A549 (cell line): ENCODE measurements around the gene TTC34. TPM values are rescaled to one million over a fixed set of nuclear protein-coding genes. Genes with fewer than 3 reads are reported as not detected.

Experiments used
- ATAC-seq, 2 experiments: fragments of 200-7000 bp in 1 of 2; fragments of >200 bp in 1 of 2; cut with Nextera tagmentation in 1 of 2; cut with Tn5 transposase in 1 of 2; 3 replicates each; pipeline versions ENCODE4 v1.8.0 to v1.9.1; 2018 to 2020; ENCODE audit warnings: mild to moderate bottlenecking in 1 of 2, moderate library complexity in 1 of 2
- CTCF ChIA-PET: fragments of 300-600 bp; sonication (Branson Sonifier 250); formaldehyde crosslinking; extraction: SDS; loops from one replicate; lab custom pipeline; 2021; ENCODE audit warnings: antibody characterized with exemption, inconsistent platforms; lab: Yijun Ruan, JAX
- POLR2A ChIA-PET: fragments of 350-600 bp; formaldehyde crosslinking; extraction: SDS; loops from one replicate; lab custom pipeline; 2021; ENCODE audit warnings: antibody characterized with exemption, inconsistent platforms; lab: Yijun Ruan, JAX
- DNase-seq, 2 experiments: peaks; one replicate each; pipeline versions ENCODE4 v3.0.0 to v3.0.0-alpha.2; 2011 to 2016; ENCODE audit warnings: low read depth in 1 of 2, low spot score in 1 of 2
- FAIRE-seq: peaks from 2 replicates; lab custom pipeline; 2011; peaks lifted over from hg19 to GRCh38; lab: Jason Lieb, UNC
- H3K27ac ChIP-seq, 2 experiments: fragments of >200 bp; sonication (Bioruptor Twin); formaldehyde crosslinking; 3 replicates each; pipeline ENCODE4 v1.5.1; 2016 to 2017
- H3K4me1 ChIP-seq: fragments of >200 bp; sonication (Bioruptor Twin); formaldehyde crosslinking; 3 replicates; pipeline ENCODE4 v1.6.1; 2016
- H3K4me2 ChIP-seq: fragments of >200 bp; sonication (Bioruptor Twin); formaldehyde crosslinking; 3 replicates; pipeline ENCODE4 v1.6.1; 2016
- H3K4me3 ChIP-seq: fragments of >200 bp; sonication (Bioruptor Twin); formaldehyde crosslinking; 3 replicates; pipeline ENCODE4 v1.5.1; 2016
- H3K9me3 ChIP-seq: fragments of >200 bp; sonication (Bioruptor Twin); formaldehyde crosslinking; 3 replicates; pipeline ENCODE4 v1.6.1; 2016
- CTCF ChIP-seq: fragments of >200 bp; sonication (Bioruptor Twin); formaldehyde crosslinking; IDR thresholded peaks from 3 replicates; pipeline ENCODE4 v1.5.1; 2016
- E2F6 ChIP-seq: IDR thresholded peaks from 2 replicates; pipeline ENCODE4 v1.6.1; 2012; ENCODE audit warnings: low read depth, borderline replicate concordance
- EP300 ChIP-seq, 2 experiments: fragments of >200 bp; sonication (Bioruptor Twin); formaldehyde crosslinking; IDR thresholded peaks; 2 replicates in 1 of 2; 3 replicates in 1 of 2; pipeline ENCODE4 v1.6.1; 2016 to 2017
- FOSL2 ChIP-seq, 2 experiments: fragments of 450-650 bp in 1 of 2; fragments of >200 bp in 1 of 2; sonication (Bioruptor Twin) in 1 of 2; formaldehyde crosslinking; IDR thresholded peaks; 2 replicates each; pipeline versions ENCODE4 v1.5.0 to v1.6.1; 2016 to 2020; ENCODE audit warnings: mild to moderate bottlenecking in 1 of 2, moderate library complexity in 1 of 2
- HEYL ChIP-seq: fragments of 250-450 bp; sonication (Bioruptor Pico); IDR thresholded peaks from 2 replicates; pipeline ENCODE4 v1.8.0; 2021; ENCODE audit warnings: mild to moderate bottlenecking, moderate library complexity
- JUNB ChIP-seq: fragments of >200 bp; sonication (Bioruptor Twin); formaldehyde crosslinking; IDR thresholded peaks from 2 replicates; pipeline ENCODE4 v1.6.1; 2016
- MAFK ChIP-seq: fragments of 450-650 bp; IDR thresholded peaks from 2 replicates; pipeline ENCODE4 v1.6.1; 2014; ENCODE audit not compliant: partially characterized antibody
- MAZ ChIP-seq: fragments of 150-350 bp; IDR thresholded peaks from 2 replicates; pipeline ENCODE4 v1.6.1; 2014; ENCODE audit warnings: antibody characterized with exemption, low read depth, low read length, borderline replicate concordance
- NR3C1 ChIP-seq: fragments of >200 bp; sonication (Bioruptor Twin); formaldehyde crosslinking; IDR thresholded peaks from 3 replicates; pipeline ENCODE4 v1.6.1; 2017
- PHF8 ChIP-seq: fragments of 200-600 bp; sonication (generic); IDR thresholded peaks from 2 replicates; pipeline ENCODE4 v1.6.1; 2016; ENCODE audit warnings: low read depth, mild to moderate bottlenecking, antibody characterized with exemption, moderate library complexity, borderline replicate concordance
- RCOR1 ChIP-seq: fragments of 150-350 bp; IDR thresholded peaks from 2 replicates; pipeline ENCODE4 v1.6.1; 2014; ENCODE audit warnings: antibody characterized with exemption, low read length, low read depth
- REST ChIP-seq: fragments of 200-600 bp; sonication (generic); IDR thresholded peaks from 2 replicates; pipeline ENCODE4 v1.6.1; 2016; ENCODE audit warnings: antibody characterized with exemption, mild to moderate bottlenecking, moderate library complexity
- SMC3 ChIP-seq: fragments of >200 bp; sonication (Bioruptor Twin); formaldehyde crosslinking; IDR thresholded peaks from 3 replicates; pipeline ENCODE4 v1.6.1; 2018; ENCODE audit warnings: inconsistent platforms
- TP53 ChIP-seq: fragments of 250-450 bp; sonication (Bioruptor Pico); IDR thresholded peaks from 2 replicates; pipeline ENCODE4 v1.5.0; 2021; ENCODE audit warnings: mild to moderate bottlenecking, moderate library complexity
- ZFP36 ChIP-seq: fragments of 450-650 bp; IDR thresholded peaks from 2 replicates; pipeline ENCODE4 v1.6.1; 2014; ENCODE audit warnings: borderline replicate concordance; ENCODE audit not compliant: partially characterized antibody
- WGBS: methylation state at CpG from one replicate; pipeline ENCODE4 v1.1.6; 2017; ENCODE audit errors: missing lambda C conversion rate; 5-methylcytosine and 5-hydroxymethylcytosine counted together
- polyA plus RNA-seq, 4 experiments: library from polyadenylated mRNA; depleted of rRNA in 3 of 4; stranded (reverse); fragments of >200 nt; fragmentation: RNase III in 1 of 4; extraction: RNeasy Plus Mini Kit Qiagen cat#74134 plus additional on column Dnase treatment in 1 of 4; gene quantifications; 2 replicates in 3 of 4; 3 replicates in 1 of 4; pipeline ENCODE4 v1.2.3, GENCODE V29; 2011 to 2017
- TF ChIP-seq, protein P1 (sequence below): fragments of 150-350 bp; IDR thresholded peaks from 2 replicates; pipeline ENCODE4 v1.6.1; 2014; ENCODE audit warnings: low read depth, mild to moderate bottlenecking, low read length
- TF ChIP-seq, protein P2 (sequence below): IDR thresholded peaks from 2 replicates; pipeline ENCODE4 v1.6.1; 2012
- TF ChIP-seq, protein P3 (sequence below): fragments of >200 bp; sonication (Bioruptor Twin); formaldehyde crosslinking; IDR thresholded peaks from 3 replicates; pipeline ENCODE4 v1.6.1; 2016
- TF ChIP-seq, protein P4 (sequence below): fragments of 250-450 bp; sonication (Bioruptor Pico); IDR thresholded peaks from 2 replicates; pipeline ENCODE4 v1.5.0; 2020; ENCODE audit warnings: low read depth, mild to moderate bottlenecking, moderate library complexity

Gene TTC34
- polyA plus RNA-seq, 2 of the 4 experiments (the other 2 are of a cell fraction): 0.04 to 0.05 TPM

GRCh38 chr1:2817784-2818564, 16.5 kb upstream of the TTC34 start (continued):
- TF ChIP-seq, protein P1, sequence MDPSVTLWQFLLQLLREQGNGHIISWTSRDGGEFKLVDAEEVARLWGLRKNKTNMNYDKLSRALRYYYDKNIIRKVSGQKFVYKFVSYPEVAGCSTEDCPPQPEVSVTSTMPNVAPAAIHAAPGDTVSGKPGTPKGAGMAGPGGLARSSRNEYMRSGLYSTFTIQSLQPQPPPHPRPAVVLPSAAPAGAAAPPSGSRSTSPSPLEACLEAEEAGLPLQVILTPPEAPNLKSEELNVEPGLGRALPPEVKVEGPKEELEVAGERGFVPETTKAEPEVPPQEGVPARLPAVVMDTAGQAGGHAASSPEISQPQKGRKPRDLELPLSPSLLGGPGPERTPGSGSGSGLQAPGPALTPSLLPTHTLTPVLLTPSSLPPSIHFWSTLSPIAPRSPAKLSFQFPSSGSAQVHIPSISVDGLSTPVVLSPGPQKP: no peak
- TF ChIP-seq FOSL2 (IDR thresholded peaks at IDR 0.05): no peak
- TF ChIP-seq FOSL2 (CRISPR knock-in tag; IDR thresholded peaks at IDR 0.05): no peak
- TF ChIP-seq RCOR1: no peak
- no peak for TF ChIP-seq PHF8

DNA sequence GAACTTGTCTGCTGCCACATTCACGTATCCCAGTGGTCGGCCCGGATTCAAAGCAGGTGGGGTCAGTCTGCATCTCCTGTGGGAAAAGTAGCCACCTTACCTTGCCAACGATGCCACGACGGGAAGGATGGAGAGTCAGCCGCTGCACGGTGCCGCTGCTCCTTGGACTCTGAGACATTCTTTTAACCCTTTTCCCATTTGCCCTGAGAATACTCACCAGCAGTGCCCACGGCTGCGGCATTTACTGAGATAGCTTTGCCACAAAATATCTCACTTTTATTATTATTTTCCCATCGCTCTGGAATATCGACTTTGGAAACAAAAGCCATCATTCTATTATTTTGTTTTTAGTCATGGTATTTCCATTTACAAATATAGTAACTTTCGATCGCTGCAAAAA, 15.3 kb upstream of the TTC34 start:
- Histone ChIP-seq H3K4me1 (no peaks in the 10 kb centered on the region), H3K9me3 (no peaks in the 10 kb centered on the region), H3K4me2 (no peak overlapping the region), H3K27ac (no peak overlapping the region), H3K4me3 (no peak overlapping the region)
- no peak for ATAC-seq
- ChIA-PET CTCF (interaction anchor here (1.0 kb wide), 1 partner anchor 17 kb away, joined by 3 read pairs; no protein-coding TSS in a partner anchor), POLR2A (no interaction called here)
- 43% methylated on average over 15 of the region's 15 CpGs for WGBS
- TF ChIP-seq EP300 (IDR thresholded peaks at IDR 0.05): no peak
- TF ChIP-seq SMC3: no peak
- TF ChIP-seq FOSL2 (IDR thresholded peaks at IDR 0.05): no peak
- no peak for TF ChIP-seq FOSL2 (CRISPR knock-in tag; IDR thresholded peaks at IDR 0.05)
- TF ChIP-seq NR3C1: no peak
- no peak for TF ChIP-seq CTCF
- TF ChIP-seq, protein P2, sequence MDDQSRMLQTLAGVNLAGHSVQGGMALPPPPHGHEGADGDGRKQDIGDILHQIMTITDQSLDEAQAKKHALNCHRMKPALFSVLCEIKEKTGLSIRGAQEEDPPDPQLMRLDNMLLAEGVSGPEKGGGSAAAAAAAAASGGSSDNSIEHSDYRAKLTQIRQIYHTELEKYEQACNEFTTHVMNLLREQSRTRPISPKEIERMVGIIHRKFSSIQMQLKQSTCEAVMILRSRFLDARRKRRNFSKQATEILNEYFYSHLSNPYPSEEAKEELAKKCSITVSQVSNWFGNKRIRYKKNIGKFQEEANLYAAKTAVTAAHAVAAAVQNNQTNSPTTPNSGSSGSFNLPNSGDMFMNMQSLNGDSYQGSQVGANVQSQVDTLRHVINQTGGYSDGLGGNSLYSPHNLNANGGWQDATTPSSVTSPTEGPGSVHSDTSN: no peak
- TF ChIP-seq HEYL (CRISPR knock-in tag): no peak
- no peak for TF ChIP-seq MAZ
- no peak for TF ChIP-seq MAFK
- no peak for TF ChIP-seq REST
- TF ChIP-seq, protein P3, sequence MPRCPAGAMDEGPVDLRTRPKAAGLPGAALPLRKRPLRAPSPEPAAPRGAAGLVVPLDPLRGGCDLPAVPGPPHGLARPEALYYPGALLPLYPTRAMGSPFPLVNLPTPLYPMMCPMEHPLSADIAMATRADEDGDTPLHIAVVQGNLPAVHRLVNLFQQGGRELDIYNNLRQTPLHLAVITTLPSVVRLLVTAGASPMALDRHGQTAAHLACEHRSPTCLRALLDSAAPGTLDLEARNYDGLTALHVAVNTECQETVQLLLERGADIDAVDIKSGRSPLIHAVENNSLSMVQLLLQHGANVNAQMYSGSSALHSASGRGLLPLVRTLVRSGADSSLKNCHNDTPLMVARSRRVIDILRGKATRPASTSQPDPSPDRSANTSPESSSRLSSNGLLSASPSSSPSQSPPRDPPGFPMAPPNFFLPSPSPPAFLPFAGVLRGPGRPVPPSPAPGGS: no peak
- TF ChIP-seq E2F6: no peak
- TF ChIP-seq TP53 (CRISPR knock-in tag): no peak
- TF ChIP-seq JUNB: no peak
- TF ChIP-seq ZFP36: no peak
- TF ChIP-seq, protein P4, sequence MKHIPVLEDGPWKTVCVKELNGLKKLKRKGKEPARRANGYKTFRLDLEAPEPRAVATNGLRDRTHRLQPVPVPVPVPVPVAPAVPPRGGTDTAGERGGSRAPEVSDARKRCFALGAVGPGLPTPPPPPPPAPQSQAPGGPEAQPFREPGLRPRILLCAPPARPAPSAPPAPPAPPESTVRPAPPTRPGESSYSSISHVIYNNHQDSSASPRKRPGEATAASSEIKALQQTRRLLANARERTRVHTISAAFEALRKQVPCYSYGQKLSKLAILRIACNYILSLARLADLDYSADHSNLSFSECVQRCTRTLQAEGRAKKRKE (CRISPR knock-in tag): no peak
- DNase-seq: no peak
- no peak for FAIRE-seq
